CD4-positive, alpha-beta T cell (primary cell): ENCODE data around the gene RASD2. TPM values are rescaled to one million over a fixed set of nuclear protein-coding genes. Genes with fewer than 3 reads are reported as not detected.

Experiments
- ATAC-seq: fragments of 200-7000 bp; cut with Tn5 transposase; one replicate; pipeline ENCODE4 v1.10.0; 2022; ENCODE audit warnings: mild to moderate bottlenecking; ENCODE audit not compliant: poor library complexity
- CTCF ChIA-PET: fragments of 350-600 bp; sonication (Branson Sonifier 250); formaldehyde crosslinking; loops from one replicate; lab custom pipeline; 2021; ENCODE audit warnings: antibody characterized with exemption, inconsistent platforms; lab: Charles Lee
- POLR2A ChIA-PET: fragments of 350-600 bp; sonication (Branson Sonifier 250); formaldehyde crosslinking; loops from one replicate; lab custom pipeline; 2021; ENCODE audit warnings: antibody characterized with exemption, inconsistent platforms; lab: Charles Lee
- DNase-seq, 14 experiments: peaks; one replicate each; pipeline ENCODE4 v3.0.0-alpha.2; 2013 to 2020; ENCODE audit warnings: mixed read lengths in 2 of 14
- H3K27ac ChIP-seq, 2 donors: one replicate each; pipeline versions ENCODE4 v1.5.1 to v1.7.0; 2013; ENCODE audit warnings: low read length in 2 of 2, low read depth in 1 of 2, mild to moderate bottlenecking in 1 of 2
- H3K27me3 ChIP-seq, 2 experiments: 1 replicate in 1 of 2; 2 replicates in 1 of 2; pipeline versions ENCODE4 v1.6.1 to v1.7.0; 2013; ENCODE audit warnings: low read length in 2 of 2, control low read depth in 1 of 2, mild to moderate bottlenecking in 1 of 2, moderate library complexity in 1 of 2; ENCODE audit not compliant: insufficient read depth in 2 of 2, control insufficient read depth in 1 of 2
- H3K36me3 ChIP-seq: one replicate; pipeline ENCODE4 v1.6.1; 2013; ENCODE audit warnings: low read length, control low read depth; ENCODE audit not compliant: insufficient read depth
- H3K4me1 ChIP-seq: one replicate; pipeline ENCODE4 v1.6.1; 2013; ENCODE audit warnings: low read length, control low read depth; ENCODE audit not compliant: insufficient read depth
- H3K4me3 ChIP-seq: one replicate; pipeline ENCODE4 v1.5.1; 2013; ENCODE audit warnings: mild to moderate bottlenecking, low read length, moderate library complexity
- H3K9me3 ChIP-seq, 2 experiments: 1 replicate in 1 of 2; 2 replicates in 1 of 2; pipeline versions ENCODE4 v1.6.1 to v1.7.0; 2013; ENCODE audit warnings: low read length in 2 of 2, mild to moderate bottlenecking in 2 of 2, control low read depth in 1 of 2, moderate library complexity in 1 of 2; ENCODE audit not compliant: control insufficient read depth in 1 of 2, insufficient read depth in 1 of 2
- H3K27ac Mint-ChIP-seq: one replicate; pipeline ENCODE4 v1.8.0; 2020; ENCODE audit warnings: mixed read lengths
- H3K27me3 Mint-ChIP-seq: one replicate; pipeline ENCODE4 v1.8.0; 2021; ENCODE audit warnings: mixed read lengths
- H3K36me3 Mint-ChIP-seq: one replicate; pipeline ENCODE4 v1.8.0; 2021; ENCODE audit warnings: low read depth, mixed read lengths
- H3K4me1 Mint-ChIP-seq: one replicate; pipeline ENCODE4 v1.8.0; 2021; ENCODE audit warnings: low read depth, mixed read lengths
- H3K4me3 Mint-ChIP-seq: one replicate; pipeline ENCODE4 v1.8.0; 2020; ENCODE audit warnings: mild to moderate bottlenecking, mixed read lengths
- H3K9me3 Mint-ChIP-seq: one replicate; pipeline ENCODE4 v1.8.0; 2020; ENCODE audit warnings: mixed read lengths
- intact Hi-C, 2 experiments: fragments of 100-400 bp; cut with DNase I in 1 of 2; cut with micrococcal nuclease in 1 of 2; formaldehyde crosslinking; loops; one replicate each; pipeline versions ENCODE4 v1.15.1 to v1.9.0; 2023 to 2025; cut with DNase I, micrococcal nuclease
- total RNA-seq, 174 experiments: library from RNA in 2 of 174; stranded (reverse) in 2 of 174; gene quantifications; one replicate each; pipeline ENCODE4 v1.2.3 and lab custom pipeline; 2021 to 2026
- TF ChIP-seq, protein P1 (sequence below): fragments of 200-600 bp; IDR thresholded peaks from one replicate; pipeline ENCODE4 v1.8.0; 2022; ENCODE audit warnings: antibody characterized with exemption, mild to moderate bottlenecking

The RASD2 gene
- total RNA-seq, 2 experiments from 2014 or later, result 1.4 to 1.6 TPM

DNA sequence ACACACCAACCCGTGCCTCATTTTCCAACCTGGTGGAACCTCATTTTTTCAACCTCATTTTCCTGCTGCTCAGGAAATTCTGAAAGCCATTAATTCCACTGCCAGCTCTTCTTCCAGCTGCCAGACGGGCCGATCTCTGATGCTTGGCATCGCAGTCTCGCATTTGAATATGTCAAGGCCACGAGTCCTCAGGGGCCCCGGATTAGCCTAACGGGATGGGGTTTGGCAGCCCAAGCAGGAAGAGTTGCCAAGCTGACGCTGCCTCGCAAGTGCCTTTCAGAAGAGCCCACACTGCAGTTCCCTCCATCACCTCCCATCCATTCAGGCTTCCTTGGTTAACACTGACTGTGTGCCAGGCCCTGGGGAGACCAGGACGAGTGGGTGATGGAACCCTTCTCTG, 8.7 kb downstream of the RASD2 start:
- ChIA-PET POLR2A (no interaction called here), CTCF (no interaction called here)
- H3K27me3 ChIP-seq, result peaks cover 0 to 4% of the 10 kb centered on the region in 2 experiments
- H3K4me1 ChIP-seq, result peaks cover 23% of the 10 kb centered on the region
- DNase-seq (no peak), ATAC-seq (no peak)
- H3K4me1 Mint-ChIP-seq, result peaks cover 17% of the 10 kb centered on the region
- no peak overlapping the region for H3K27ac ChIP-seq
- no peaks in the 10 kb centered on the region for H3K9me3 Mint-ChIP-seq
- H3K27me3 Mint-ChIP-seq, result peaks cover 10% of the 10 kb centered on the region
- H3K27ac Mint-ChIP-seq, result no peak overlapping the region
- H3K4me3 ChIP-seq, result no peak overlapping the region
- H3K9me3 ChIP-seq, result no peaks in the 10 kb centered on the region
- H3K36me3 ChIP-seq, result no peaks in the 10 kb centered on the region
- TF ChIP-seq, protein P1, sequence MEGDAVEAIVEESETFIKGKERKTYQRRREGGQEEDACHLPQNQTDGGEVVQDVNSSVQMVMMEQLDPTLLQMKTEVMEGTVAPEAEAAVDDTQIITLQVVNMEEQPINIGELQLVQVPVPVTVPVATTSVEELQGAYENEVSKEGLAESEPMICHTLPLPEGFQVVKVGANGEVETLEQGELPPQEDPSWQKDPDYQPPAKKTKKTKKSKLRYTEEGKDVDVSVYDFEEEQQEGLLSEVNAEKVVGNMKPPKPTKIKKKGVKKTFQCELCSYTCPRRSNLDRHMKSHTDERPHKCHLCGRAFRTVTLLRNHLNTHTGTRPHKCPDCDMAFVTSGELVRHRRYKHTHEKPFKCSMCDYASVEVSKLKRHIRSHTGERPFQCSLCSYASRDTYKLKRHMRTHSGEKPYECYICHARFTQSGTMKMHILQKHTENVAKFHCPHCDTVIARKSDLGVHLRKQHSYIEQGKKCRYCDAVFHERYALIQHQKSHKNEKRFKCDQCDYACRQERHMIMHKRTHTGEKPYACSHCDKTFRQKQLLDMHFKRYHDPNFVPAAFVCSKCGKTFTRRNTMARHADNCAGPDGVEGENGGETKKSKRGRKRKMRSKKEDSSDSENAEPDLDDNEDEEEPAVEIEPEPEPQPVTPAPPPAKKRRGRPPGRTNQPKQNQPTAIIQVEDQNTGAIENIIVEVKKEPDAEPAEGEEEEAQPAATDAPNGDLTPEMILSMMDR, result no peak
- intact Hi-C loops, result no loop called here
- no peaks in the 10 kb centered on the region for H3K36me3 Mint-ChIP-seq
- no peak overlapping the region for H3K4me3 Mint-ChIP-seq

DNA sequence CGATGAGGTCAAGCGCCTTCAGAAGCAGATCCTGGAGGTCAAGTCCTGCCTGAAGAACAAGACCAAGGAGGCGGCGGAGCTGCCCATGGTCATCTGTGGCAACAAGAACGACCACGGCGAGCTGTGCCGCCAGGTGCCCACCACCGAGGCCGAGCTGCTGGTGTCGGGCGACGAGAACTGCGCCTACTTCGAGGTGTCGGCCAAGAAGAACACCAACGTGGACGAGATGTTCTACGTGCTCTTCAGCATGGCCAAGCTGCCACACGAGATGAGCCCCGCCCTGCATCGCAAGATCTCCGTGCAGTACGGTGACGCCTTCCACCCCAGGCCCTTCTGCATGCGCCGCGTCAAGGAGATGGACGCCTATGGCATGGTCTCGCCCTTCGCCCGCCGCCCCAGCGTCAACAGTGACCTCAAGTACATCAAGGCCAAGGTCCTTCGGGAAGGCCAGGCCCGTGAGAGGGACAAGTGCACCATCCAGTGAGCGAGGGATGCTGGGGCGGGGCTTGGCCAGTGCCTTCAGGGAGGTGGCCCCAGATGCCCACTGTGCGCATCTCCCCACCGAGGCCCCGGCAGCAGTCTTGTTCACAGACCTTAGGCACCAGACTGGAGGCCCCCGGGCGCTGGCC, 11.0 kb downstream of the RASD2 start:
- no peaks in the 10 kb centered on the region for H3K27me3 Mint-ChIP-seq
- no peak overlapping the region for H3K27ac ChIP-seq
- peaks cover 17% of the 10 kb centered on the region for H3K4me1 Mint-ChIP-seq
- intact Hi-C loops, result loop anchor here in 1 of 2 experiments (2.0 to 5.0 kb wide), 3 partner anchors 13 to 294 kb away; partner anchors contain the start of gene HMGXB4
- no peaks in the 10 kb centered on the region for H3K27me3 ChIP-seq
- H3K4me3 Mint-ChIP-seq, result no peak overlapping the region
- ChIA-PET POLR2A (interaction anchor here (2.2 kb wide), 1 partner anchor 10 kb away, joined by 8 read pairs; the partner anchor contains the start of gene RASD2), CTCF (no interaction called here)
- H3K9me3 ChIP-seq, result no peaks in the 10 kb centered on the region
- H3K36me3 ChIP-seq, result no peaks in the 10 kb centered on the region
- H3K4me3 ChIP-seq, result no peak overlapping the region
- DNase-seq (no peak), ATAC-seq (no peak)
- no peaks in the 10 kb centered on the region for H3K36me3 Mint-ChIP-seq
- peaks cover 24% of the 10 kb centered on the region for H3K4me1 ChIP-seq
- H3K9me3 Mint-ChIP-seq, result no peaks in the 10 kb centered on the region
- H3K27ac Mint-ChIP-seq, result no peak overlapping the region
- TF ChIP-seq, protein P1, result no peak

- Mint-ChIP-seq H3K27me3 (no peaks in the 10 kb centered on the region), H3K4me3 (peak overlapping the region; percentile 40), H3K27ac (peak overlapping the region; percentile 0), H3K4me1 (peaks cover 17% of the 10 kb centered on the region), H3K36me3 (no peaks in the 10 kb centered on the region), H3K9me3 (no peaks in the 10 kb centered on the region)
- DNase-seq (peak; percentile 77 to 92 (median 82)), ATAC-seq (peak; percentile 97)
- H3K9me3 ChIP-seq, result no peaks in the 10 kb centered on the region
- ChIA-PET POLR2A (interaction anchor here (1.2 to 2.2 kb wide), 4 partner anchors 8 to 252 kb away, joined by 3 to 8 read pairs (median 4); partner anchors contain the start of genes RASD2 and TOM1), CTCF (no interaction called here)
- no peaks in the 10 kb centered on the region for H3K27me3 ChIP-seq
- no peak overlapping the region for H3K27ac ChIP-seq
- H3K4me3 ChIP-seq, result no peak overlapping the region
- no peaks in the 10 kb centered on the region for H3K36me3 ChIP-seq
- peaks cover 24% of the 10 kb centered on the region for H3K4me1 ChIP-seq
- TF ChIP-seq, protein P1, result no peak
- intact Hi-C loops, result loop anchor here in 1 of 2 experiments (2.0 to 5.0 kb wide), 3 partner anchors 14 to 295 kb away; partner anchors contain the start of gene HMGXB4
Observed at GRCh38 chr22:35552196-35552842, 11.7 kb downstream of the RASD2 start.
